Psoas muscle (tissue), 8 donors: Measurements from ENCODE around the gene GCM1. TPM values are rescaled to one million over a fixed set of nuclear protein-coding genes. Genes with fewer than 3 reads are reported as not detected.

ENCODE experiments used
- ATAC-seq, 4 donors: fragments of 200-7000 bp; cut with Tn5 transposase; one replicate each; pipeline ENCODE4 v1.9.1; 2020; ENCODE audit warnings: moderate library complexity in 3 of 4, mild to moderate bottlenecking in 2 of 4
- DNase-seq, 2 donors: peaks; one replicate each; pipeline ENCODE4 v3.0.0-alpha.2; 2020
- H3K27ac ChIP-seq: fragments of 200-600 bp; one replicate; pipeline ENCODE4 v1.8.0; 2022
- H3K27me3 ChIP-seq, 3 donors: fragments of 200-600 bp in 1 of 3; one replicate each; pipeline versions ENCODE4 v1.6.1 to v1.8.0; 2013 to 2022; ENCODE audit warnings: low read length in 2 of 3, mild to moderate bottlenecking in 2 of 3, moderate library complexity in 1 of 3; ENCODE audit not compliant: insufficient read depth in 3 of 3
- H3K36me3 ChIP-seq, 2 donors: fragments of 200-600 bp in 1 of 2; one replicate each; pipeline versions ENCODE4 v1.6.1 to v1.8.0; 2013 to 2022; ENCODE audit warnings: low read depth in 1 of 2, mild to moderate bottlenecking in 1 of 2, moderate library complexity in 1 of 2; ENCODE audit not compliant: insufficient read depth in 1 of 2
- H3K4me1 ChIP-seq: fragments of 200-600 bp; one replicate; pipeline ENCODE4 v1.8.0; 2022
- H3K4me3 ChIP-seq: fragments of 200-600 bp; one replicate; pipeline ENCODE4 v1.8.0; 2022; ENCODE audit warnings: mild to moderate bottlenecking
- H3K9me3 ChIP-seq: fragments of 200-600 bp; one replicate; pipeline ENCODE4 v1.8.0; 2022
- CTCF ChIP-seq: fragments of 200-600 bp; IDR thresholded peaks from one replicate; pipeline ENCODE4 v1.8.0; 2022; ENCODE audit warnings: antibody characterized with exemption
- WGBS, 3 donors: extraction: QIAGEN DNeasy Blood & Tissue Kit; methylation state at CpG; one replicate each; pipeline versions ENCODE4 v1.1.6 to v1.1.7; 2013; 5-methylcytosine and 5-hydroxymethylcytosine counted together
- intact Hi-C, 2 donors: fragments of 100-400 bp; cut with DNase I; formaldehyde crosslinking; loops; one replicate each; pipeline versions ENCODE4 v1.11.0 to v1.14.2; 2022
- polyA plus RNA-seq, 3 donors: library from polyadenylated mRNA; stranded (reverse); fragments of 200-250 nt; gene quantifications; one replicate each; pipeline ENCODE4 v1.2.3, GENCODE V29; 2013
- total RNA-seq, 4 donors: library from RNA; stranded (reverse); fragmentation: NEBNext Ultra II Directional in 2 of 4; extraction: Animal tissue kit (Norgen Biotek cat#: 25700) in 2 of 4; gene quantifications; one replicate each; pipeline versions ENCODE4 v1.2.1 to v1.2.4, GENCODE V29; 2021 to 2023
- donor health status: healthy with polysubstance abuse.
- donor health status: DM: no; HTN: no; CAD: no; lungs with moderate emphysema.
- donor health status: Bipolar disorder and iron deficiency.
- donor health status: healthy.
- donor health status: DM: yes; HTN: yes; CAD: no.
- donor health status: DM: no; HTN: no; CAD: no.
- donor health status: DM: no; HTN: no; CAD: no.
- donor health status: DM: yes; HTN: yes; CAD: no.

The GCM1 gene
- total and polyA plus RNA-seq, 7 donors: not detected

- Histone ChIP-seq H3K4me3 (no peak overlapping the region), H3K36me3 (no peaks in the 10 kb centered on the region), H3K4me1 (no peaks in the 10 kb centered on the region), H3K9me3 (no peaks in the 10 kb centered on the region), H3K27ac (no peak overlapping the region), H3K27me3 (no peaks in the 10 kb centered on the region)
- 78 to 90% (median 86%) methylated on average over 1 of the region's 1 CpG for WGBS, 3 donors
- no peak for TF ChIP-seq CTCF
- intact Hi-C loops: loop anchor here (10.0 kb wide), 2 partner anchors 166 to 546 kb away; partner anchors contain the start of gene ELOVL5 (in 1 of the 2)
- DNase-seq (no peak), ATAC-seq (no peak)
Measured at GRCh38 chr6:53178837-53179432, 30.3 kb upstream of the GCM1 start.

- TF ChIP-seq CTCF: no peak
- Histone ChIP-seq H3K36me3 (no peaks in the 10 kb centered on the region), H3K4me1 (no peaks in the 10 kb centered on the region), H3K9me3 (no peaks in the 10 kb centered on the region), H3K4me3 (no peak overlapping the region), H3K27me3 (no peaks in the 10 kb centered on the region), H3K27ac (no peak overlapping the region)
- ATAC-seq (no peak), DNase-seq (no peak)
- intact Hi-C loops: loop anchor here (10.0 kb wide), 2 partner anchors 170 to 550 kb away; partner anchors contain the start of gene ELOVL5 (in 1 of the 2)
- WGBS, 3 donors: 49 to 63% (median 57%) methylated on average over 2 of the region's 2 CpGs
Measured at GRCh38 chr6:53175027-53175426, 26.4 kb upstream of the GCM1 start.

GRCh38 chr6:53172468-53172803 is 23.8 kb upstream of the GCM1 start:
- TF ChIP-seq CTCF: no peak
- no peak for ATAC-seq
- Histone ChIP-seq H3K36me3 (no peaks in the 10 kb centered on the region), H3K27me3 (no peaks in the 10 kb centered on the region), H3K4me3 (no peak overlapping the region), H3K27ac (no peak overlapping the region), H3K4me1 (no peaks in the 10 kb centered on the region), H3K9me3 (no peaks in the 10 kb centered on the region)
- intact Hi-C loops: loop anchor here (1.0 to 10.0 kb wide), 5 partner anchors 172 to 555 kb away; partner anchors contain the start of gene ELOVL5 (in 1 of the 2)
- WGBS, 3 donors: 65 to 76% (median 72%) methylated on average over 6 of the region's 6 CpGs
- no peak for DNase-seq

- TF ChIP-seq CTCF: peak; percentile 100
- no peaks in the 10 kb centered on the region for H3K4me1 ChIP-seq
- ATAC-seq (peak; percentile 96 to 100 (median 99)), DNase-seq (peak; percentile 86 to 92)
- H3K4me3 ChIP-seq: no peak overlapping the region
- intact Hi-C loops: loop anchor here (1.0 to 10.0 kb wide), 5 partner anchors 173 to 555 kb away; partner anchors contain the start of gene ELOVL5 (in 1 of the 2)
- H3K27ac ChIP-seq: no peak overlapping the region
- H3K36me3 ChIP-seq: no peaks in the 10 kb centered on the region
- H3K9me3 ChIP-seq: no peaks in the 10 kb centered on the region
- no peaks in the 10 kb centered on the region for H3K27me3 ChIP-seq
- WGBS, 3 donors: 52 to 56% (median 53%) methylated on average over 20 of the region's 20 CpGs
Measured at GRCh38 chr6:53171605-53172467, 23.2 kb upstream of the GCM1 start.
